GM12875 (cell line): ENCODE data around the gene PARD6B.
"Not testable (repeated sequence)": the region's sequence is repeated elsewhere in the genome, so short reads cannot be mapped to it uniquely, and the experiment has no call there.

Experiments used
- H3K4me3 ChIP-seq: one replicate; pipeline ENCODE4 v1.5.1; 2011; ENCODE audit warnings: low read depth, low read length, control low read depth
- CTCF ChIP-seq: IDR thresholded peaks from 2 replicates; pipeline ENCODE4 v1.5.1; 2011; ENCODE audit warnings: low read depth, mild to moderate bottlenecking, control low read depth, inconsistent platforms, low read length, moderate library complexity, borderline replicate concordance; ENCODE audit not compliant: insufficient read depth

Gene PARD6B

GRCh38 chr20:50708845-50709635 is 22.3 kb upstream of the PARD6B start:
- no peak overlapping the region for H3K4me3 ChIP-seq
- TF ChIP-seq CTCF = no peak

GRCh38 chr20:50709636-50709973 is 21.8 kb upstream of the PARD6B start:
- no peak for TF ChIP-seq CTCF
- no peak overlapping the region for H3K4me3 ChIP-seq

- no peak for TF ChIP-seq CTCF
- no peak overlapping the region for H3K4me3 ChIP-seq
Measured at GRCh38 chr20:50710492-50711063, 20.8 kb upstream of the PARD6B start.

- H3K4me3 ChIP-seq = no peak overlapping the region
- TF ChIP-seq CTCF = no peak
Measured at GRCh38 chr20:50711113-50711825, 20.1 kb upstream of the PARD6B start.

- H3K4me3 ChIP-seq = no peak overlapping the region
- TF ChIP-seq CTCF = no peak
Measured at GRCh38 chr20:50712771-50713656, 18.4 kb upstream of the PARD6B start.

- TF ChIP-seq CTCF = no peak
- no peak overlapping the region for H3K4me3 ChIP-seq
Measured at GRCh38 chr20:50713657-50714101, 17.7 kb upstream of the PARD6B start.

GRCh38 chr20:50714426-50714825 is 17.0 kb upstream of the PARD6B start:
- H3K4me3 ChIP-seq = not testable (repeated sequence)
